Midbrain (tissue), 1 donor: ENCODE measurements around the gene SFI1.
"Not testable (repeated sequence)": the region's sequence is repeated elsewhere in the genome, so short reads cannot be mapped to it uniquely, and the experiment has no call there.

Source experiments
- DNase-seq: peaks from one replicate; lab custom pipeline; 2025; lab: John Stamatoyannopoulos, UW

The SFI1 gene, protein sequence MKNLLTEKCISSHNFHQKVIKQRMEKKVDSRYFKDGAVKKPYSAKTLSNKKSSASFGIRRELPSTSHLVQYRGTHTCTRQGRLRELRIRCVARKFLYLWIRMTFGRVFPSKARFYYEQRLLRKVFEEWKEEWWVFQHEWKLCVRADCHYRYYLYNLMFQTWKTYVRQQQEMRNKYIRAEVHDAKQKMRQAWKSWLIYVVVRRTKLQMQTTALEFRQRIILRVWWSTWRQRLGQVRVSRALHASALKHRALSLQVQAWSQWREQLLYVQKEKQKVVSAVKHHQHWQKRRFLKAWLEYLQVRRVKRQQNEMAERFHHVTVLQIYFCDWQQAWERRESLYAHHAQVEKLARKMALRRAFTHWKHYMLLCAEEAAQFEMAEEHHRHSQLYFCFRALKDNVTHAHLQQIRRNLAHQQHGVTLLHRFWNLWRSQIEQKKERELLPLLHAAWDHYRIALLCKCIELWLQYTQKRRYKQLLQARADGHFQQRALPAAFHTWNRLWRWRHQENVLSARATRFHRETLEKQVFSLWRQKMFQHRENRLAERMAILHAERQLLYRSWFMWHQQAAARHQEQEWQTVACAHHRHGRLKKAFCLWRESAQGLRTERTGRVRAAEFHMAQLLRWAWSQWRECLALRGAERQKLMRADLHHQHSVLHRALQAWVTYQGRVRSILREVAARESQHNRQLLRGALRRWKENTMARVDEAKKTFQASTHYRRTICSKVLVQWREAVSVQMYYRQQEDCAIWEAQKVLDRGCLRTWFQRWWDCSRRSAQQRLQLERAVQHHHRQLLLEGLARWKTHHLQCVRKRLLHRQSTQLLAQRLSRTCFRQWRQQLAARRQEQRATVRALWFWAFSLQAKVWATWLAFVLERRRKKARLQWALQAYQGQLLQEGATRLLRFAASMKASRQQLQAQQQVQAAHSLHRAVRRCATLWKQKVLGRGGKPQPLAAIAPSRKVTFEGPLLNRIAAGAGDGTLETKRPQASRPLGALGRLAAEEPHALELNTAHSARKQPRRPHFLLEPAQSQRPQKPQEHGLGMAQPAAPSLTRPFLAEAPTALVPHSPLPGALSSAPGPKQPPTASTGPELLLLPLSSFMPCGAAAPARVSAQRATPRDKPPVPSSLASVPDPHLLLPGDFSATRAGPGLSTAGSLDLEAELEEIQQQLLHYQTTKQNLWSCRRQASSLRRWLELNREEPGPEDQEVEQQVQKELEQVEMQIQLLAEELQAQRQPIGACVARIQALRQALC

DNA sequence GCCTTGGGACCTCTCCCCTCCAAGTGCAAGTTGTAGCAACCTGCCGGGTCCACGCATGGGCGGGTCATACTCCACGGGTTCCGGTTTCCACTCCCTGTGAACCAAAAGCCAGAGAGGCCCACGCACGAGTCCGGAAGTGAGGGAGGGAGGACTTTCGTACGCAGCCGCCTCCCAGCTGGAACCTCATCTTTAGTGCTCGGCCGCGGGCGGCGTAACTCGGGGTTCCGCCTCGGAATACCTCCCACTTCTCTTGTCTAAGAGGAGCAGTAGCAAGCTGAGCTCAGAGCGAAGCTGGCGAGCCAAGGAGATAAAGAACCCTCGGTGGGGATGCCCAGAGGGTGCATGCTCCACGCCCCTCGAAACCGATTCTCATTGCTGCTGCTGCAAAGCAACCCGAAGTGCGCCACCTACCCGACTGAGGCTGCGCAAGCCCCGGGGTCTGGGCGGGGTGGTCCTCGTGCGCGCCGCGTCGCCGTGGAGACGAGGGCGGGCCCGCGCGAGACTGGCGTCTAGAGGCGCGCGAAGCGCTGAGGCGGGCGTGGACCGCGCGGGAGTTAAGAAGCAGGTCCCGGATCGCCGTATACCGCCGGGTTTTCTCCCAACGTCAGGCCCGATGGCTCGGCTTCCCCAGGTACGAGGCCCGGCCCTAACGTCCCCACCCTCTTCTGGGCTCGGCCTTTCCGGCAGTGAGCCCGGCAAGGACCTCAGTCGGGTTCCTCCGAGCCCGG is at the start of gene SFI1:
TSS of gene SFI1 (plus strand) at position 530 of the 728 bp plus-strand sequence. CDS start 11,749 bp downstream, outside the sequence.
- peak; percentile 92 for DNase-seq

DNA sequence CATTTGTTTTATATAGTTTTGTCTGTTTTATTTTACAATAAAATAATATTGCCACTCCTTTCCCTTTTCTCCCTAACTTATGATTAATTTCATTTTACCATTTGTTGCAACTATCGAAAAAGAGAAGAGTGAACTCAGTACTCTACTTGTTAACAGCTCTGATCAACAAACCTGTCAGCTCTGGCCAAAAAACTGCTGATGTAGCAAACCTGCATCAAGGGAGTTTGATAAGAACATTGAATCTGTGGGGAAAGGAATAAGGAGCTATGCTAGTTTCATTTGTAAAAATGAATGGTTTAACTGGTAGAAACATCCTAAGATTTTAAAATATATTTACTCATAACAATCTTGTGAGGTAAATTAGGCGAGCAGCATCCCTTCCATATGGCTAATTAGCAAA is 49.6 kb upstream of the SFI1 start:
- no peak for DNase-seq

DNA sequence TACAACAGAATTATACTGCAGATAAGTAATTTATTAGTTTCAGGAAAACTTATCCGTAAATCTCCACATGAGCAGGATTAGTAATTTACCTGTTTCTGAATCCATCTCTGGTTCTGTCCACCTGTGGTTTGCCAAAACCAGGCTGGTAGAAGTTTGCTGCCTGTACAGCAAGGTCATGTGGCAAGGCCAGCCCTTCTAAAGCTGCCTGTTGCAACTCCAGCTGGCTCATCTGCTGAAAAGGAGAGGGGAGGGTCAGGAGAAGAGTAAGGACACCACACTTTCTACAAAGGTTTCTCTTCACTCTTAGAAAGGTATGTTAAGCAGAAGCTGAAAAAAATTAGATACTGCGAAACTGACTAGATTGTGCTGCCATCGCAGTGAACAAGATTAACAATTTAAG is 49.0 kb upstream of the SFI1 start:
- no peak for DNase-seq

DNA sequence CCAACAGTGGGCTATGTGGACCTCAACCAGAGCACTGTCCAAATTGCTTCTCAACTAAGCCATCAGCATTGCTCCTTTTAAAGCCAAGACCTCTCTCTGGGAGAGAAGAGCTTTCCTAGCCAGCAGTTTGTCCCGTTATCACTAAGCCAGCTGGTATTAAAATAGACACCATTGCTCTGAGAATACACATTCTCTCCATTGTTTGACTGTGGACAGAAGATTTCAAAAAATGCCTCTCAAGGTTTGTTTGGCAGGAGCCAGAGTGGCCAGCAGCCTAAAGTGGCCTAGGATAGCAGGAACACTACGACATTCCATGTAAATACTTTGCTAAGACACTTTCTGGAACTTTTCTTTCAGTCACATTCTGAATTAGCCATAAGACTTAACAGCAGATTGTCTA is 48.0 kb upstream of the SFI1 start:
- DNase-seq, result no peak

DNA sequence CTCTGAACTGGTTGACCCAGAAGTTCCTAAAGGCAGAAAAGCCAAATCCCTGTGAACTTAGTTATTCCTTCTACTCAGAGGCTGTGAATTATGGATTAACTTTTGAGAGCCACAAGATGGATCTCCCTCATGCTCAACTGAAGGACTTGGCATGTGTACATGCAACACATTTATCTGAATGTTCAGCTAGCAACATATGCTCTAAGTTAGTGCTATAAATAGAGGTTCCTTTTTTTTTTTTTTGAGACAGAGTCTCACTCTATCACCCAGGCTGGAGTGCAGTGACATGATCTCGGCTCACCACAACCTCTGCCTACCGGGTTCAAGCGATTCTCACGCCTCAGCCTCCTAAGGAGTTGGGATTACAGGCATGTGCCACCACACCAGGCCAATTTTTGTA is 46.8 kb upstream of the SFI1 start:
- no peak for DNase-seq

DNA sequence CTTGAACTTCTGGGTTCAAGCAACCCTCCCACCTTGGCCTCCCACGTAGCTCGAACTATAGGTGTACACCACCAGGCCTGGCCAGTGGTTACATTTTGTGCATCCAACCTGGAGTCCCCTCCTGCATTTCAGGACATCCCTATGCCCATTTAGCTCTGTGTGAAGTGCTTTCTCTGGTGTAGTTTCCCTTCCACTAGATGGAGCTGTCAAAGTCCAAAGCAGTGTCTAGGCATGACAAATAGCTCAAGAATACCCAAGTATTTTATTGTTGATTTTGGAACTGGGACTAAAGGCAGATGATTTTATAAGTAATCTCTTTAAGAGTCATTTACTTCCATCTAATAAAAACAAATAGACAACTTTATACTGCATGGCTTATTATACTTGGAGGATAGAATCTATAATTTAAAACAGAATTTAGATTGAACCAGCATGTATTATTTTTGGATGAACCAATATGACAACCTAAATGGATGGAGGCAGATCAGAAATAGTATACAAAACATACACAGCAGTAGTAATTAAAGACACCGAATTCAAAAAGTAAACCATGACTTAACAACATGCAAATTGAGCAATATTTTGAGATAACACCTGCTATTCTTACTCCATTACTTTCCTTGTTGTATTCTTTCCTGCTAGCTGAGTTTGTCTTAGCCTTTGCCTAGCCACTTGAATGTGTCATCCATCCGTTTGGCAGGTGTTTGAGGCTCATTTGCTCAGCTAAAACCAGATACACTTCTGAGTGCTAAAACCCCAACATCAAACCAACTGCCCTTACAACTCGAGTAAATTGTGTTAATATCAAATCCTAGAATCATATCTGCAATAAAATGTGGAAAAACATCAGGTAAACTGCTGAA is 44.4 kb upstream of the SFI1 start:
- no peak for DNase-seq

DNA sequence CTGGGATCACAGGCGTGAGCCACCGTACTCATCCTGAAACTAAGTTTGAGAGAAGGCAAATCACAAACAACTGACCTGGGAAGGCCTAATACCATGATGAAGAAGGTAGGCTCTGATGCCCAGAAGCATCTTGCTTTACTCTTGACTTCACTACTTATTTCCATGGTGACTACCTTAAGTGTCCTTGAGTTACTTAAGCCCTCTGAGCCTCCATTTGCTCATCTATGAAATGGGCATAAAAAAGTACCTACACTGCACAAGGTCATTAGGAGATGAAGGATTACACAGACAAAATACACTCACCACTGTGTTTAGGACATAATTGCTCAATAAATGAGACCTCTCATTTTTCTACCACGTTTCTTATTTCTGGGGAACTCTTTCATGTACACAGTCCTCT is 34.6 kb upstream of the SFI1 start:
- no peak for DNase-seq

DNA sequence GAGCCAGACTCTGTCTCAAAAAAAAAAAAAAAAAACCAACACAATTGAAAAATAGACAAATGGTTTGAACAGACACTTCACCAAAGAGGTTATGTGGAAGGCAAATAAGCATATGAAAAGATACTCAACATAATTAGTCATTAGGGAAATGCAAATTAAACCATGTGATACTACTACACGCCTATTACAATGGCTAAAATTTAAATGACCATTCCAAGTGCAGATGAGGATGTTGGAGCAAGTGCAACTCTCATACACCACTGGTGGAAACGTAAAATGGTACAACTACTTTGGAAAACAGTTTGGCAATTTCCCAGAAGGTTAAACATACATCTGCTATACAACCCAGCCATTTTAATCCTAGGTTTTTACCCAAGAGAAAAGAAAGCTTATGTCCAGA is 31.0 kb upstream of the SFI1 start:
- no peak for DNase-seq

DNA sequence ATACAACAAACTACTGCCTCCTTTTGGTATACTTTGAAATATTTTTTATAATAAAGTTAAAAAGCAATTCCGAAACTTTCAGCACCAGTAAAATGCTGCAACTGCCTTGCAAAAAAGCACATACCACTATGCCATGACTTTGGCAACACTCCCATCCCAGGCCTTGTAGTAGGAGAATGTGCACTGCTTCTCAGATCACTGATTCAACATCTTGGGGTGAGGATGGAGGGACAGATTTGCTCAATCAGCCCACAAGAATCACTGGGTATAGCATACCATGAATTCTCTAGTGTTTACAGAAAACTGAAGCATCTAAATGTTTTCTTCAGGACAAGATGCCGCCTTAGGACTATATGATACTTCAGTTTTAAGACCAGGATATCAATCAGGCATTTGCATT is 21.6 kb upstream of the SFI1 start:
- no peak for DNase-seq

DNA sequence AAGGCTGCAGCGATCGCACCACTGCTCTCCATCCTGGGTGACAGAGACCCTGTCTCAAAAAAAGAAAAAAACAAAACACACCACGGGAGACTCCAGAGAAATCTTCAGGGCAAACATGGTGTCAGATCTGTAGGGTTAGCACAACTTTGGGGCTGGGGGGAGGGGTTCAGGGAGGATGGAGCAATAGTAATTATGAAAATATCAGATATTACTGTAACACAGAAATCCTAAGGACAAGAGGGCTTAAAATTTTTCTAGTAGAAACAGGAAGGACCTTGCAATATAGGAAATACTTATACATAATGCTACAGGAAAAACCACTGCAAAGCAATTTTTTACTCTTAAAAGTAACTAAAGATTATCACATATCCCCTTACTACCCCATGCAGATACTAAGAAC is 20.5 kb upstream of the SFI1 start:
- DNase-seq, result no peak

DNA sequence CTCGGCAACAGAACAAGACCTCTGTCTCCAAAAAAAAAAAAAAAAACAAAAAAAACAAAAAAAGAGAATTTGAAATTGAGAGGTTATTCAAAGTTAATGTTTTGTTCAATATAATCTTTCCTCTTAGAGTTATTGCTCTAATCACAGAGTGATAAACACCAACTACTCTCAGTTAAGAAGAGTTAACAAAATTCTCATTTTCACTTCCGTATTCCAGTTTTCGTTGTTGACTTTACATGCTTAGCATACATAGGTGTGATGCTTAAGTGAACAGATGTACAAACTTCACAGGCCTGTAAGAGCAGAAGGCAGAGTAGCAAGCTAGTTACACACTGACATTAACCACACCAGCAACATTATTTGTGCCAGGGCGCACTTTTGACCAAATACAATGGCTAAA is 19.0 kb upstream of the SFI1 start:
- DNase-seq, result no peak

DNA sequence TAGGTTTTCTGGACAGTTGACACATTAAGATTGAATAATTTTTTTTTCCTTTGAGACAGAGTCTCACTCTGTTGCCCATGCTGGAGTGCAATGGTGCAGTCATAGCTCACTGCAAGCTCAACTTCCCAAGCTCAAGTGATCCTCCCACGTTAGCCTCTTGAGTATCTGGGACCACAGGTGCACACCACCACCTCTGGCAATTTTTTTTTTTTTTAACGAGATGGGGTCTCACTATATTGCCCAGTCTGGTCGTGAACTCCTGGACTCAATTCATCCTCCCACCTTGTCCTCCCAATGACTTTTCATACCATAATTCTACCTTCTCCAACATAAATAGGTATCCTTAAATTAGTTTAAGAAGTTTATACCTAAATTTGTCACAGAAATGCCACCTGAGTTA is 15.2 kb upstream of the SFI1 start:
- no peak for DNase-seq

DNA sequence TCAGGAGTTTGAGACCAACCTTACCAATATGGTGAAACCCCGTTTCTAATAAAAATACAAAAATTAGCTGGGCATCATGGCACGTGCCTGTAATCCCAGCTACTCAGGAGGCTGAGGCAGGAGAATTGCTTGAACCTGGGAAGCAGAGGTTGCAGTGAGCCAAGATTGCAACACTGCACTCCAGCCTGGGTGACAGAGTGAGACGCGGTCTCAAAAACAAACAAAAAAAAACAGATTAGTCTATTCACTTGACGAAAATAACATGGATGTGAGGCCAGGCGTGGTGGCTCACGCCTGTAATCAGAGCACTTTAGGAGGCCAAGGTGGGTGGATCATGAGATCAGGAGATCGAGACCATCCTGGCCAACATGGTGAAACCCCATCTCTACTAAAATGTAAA is 13.9 kb upstream of the SFI1 start:
- not testable (repeated sequence) for DNase-seq

DNA sequence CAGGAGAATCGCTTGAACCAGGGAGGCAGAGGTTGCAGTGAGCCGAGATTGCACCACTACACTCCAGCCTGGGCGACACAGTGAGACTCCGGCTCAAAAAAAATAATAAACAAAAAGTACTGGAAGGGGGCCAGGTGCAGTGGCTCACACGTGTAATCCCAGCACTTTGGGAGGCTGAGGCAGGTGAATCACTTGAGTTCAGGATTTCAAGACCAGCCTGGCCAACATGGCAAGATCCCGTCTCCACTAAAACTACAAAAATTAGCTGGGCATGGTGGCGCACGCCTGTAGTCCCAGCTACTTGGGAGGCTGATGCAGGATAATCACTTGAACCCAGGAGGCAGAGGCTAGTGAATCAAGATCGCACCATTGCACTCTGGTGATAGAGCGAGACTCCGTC is 10.0 kb upstream of the SFI1 start:
- DNase-seq, result not testable (repeated sequence)

DNA sequence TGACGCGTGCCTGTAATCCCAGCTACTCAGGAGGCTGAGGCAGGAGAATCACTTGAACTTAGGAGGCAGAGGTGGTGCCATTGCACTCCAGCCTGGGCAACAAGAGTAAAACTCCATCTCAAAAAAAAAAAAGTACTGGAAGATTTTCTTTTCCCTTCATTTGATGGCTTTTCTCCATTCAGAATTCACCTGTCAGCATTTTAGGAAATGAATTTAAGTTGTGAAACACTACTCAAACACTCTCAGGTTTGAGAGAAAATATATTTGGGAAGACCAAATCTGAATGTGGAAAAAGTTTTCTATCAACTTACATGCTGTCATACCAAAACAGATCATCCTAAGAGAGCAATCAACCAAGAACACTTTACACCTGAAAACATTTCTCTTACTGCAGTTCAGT is 9.4 kb upstream of the SFI1 start:
- no peak for DNase-seq

DNA sequence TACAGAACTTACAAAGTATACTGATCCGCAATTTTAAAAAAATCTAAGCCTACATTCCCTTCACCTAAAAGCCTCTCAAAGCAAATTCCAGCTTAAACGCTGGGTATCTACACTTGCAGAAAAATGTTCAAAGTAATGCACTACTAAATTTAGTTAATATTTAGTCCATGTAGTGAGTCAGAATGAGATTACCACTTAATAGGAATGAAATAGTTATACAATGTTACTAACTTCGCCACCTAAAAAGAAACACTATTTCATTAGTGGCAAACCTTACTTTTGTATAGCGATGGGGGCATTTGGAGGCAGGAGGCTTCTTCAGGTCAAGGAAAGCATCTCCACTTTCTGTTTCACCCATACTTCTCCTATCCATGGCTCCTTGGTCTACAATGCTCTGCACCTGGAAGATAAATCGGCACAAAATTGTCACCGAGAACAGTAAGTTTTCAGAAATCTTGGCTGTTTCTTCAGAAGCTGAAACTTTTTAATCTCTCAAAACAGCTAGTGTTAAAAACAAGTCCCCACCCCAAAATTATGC is 7.9 kb upstream of the SFI1 start:
- no peak for DNase-seq

DNA sequence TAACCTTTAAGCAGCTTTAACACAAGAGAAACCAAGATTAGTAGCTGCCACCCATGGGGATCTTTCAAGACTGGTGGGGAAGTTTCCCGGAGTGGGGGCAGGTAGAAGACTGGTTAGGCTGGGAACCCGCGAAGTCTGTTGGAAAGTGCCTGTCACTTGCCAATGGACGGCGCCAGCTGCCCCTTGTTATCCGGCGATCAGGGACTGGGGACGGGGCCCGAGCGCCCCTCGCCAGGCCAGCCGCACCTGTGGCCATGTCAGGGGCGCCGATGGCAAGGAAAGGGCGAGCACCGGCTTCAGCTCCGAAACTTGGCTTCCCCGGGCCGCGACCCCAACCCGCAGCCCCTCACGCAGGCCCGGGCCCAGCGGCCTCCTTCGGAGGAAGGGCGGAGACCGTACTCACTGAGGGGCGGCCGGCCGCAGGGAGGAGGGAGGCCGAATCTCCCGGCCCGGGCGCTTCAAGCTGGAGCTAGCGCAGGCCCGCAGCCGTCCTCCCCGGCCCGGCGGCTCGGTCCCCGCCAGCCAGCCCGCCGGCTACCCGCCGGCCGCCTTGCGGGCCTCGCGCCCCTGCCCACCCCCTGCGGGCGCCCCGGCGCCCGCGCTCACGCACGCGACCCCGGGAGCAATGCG is 7.2 kb upstream of the SFI1 start:
- DNase-seq, result no peak

DNA sequence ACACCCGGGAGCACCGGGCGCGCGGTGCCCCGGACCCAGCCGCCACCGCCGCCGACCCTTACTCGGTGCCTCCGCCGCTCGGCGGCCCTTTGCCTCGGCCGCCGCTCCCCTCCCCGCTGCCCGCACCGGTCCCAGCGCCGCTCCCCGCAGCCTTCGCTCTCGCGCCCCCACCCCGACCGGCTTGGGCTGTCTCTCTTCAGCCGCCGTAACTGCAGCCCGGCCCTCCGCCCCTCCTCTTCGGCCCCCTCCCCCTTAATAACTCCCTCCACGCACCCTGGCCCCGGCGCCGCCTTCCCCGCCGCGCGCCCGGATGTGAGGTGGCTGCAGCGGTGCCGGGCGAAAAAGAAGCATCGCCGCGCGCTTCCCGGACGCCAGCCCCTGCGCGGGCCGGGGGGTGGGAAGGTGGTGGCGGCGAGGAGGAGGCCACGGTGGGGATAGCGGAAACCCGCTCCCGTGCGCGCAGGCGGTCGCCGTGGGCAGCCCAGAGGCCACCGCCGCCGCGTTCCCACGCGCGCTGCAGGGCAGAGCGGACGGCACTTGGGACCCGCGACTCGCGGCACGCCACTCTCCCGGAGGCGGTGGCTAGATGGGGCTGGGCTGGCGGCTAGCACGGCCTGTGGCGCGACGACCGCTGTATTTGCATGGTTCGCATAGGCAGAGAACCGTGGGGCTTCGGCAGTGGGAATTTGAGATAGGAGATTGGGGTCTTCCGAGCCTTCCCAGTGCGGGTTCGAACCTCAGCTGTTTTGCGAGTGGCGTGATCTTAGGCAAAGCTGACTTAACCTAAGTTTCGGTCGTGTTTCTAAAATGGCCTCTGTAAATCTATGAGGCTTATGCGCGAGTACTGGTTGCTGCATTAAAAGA is 6.5 kb upstream of the SFI1 start, which contains the start of gene EIF4ENIF1:
TSS of gene EIF4ENIF1 (minus strand) at position 211 of the 864 bp plus-strand sequence. CDS start 1,124 bp downstream, outside the sequence.
- DNase-seq, result peak; percentile 88

DNA sequence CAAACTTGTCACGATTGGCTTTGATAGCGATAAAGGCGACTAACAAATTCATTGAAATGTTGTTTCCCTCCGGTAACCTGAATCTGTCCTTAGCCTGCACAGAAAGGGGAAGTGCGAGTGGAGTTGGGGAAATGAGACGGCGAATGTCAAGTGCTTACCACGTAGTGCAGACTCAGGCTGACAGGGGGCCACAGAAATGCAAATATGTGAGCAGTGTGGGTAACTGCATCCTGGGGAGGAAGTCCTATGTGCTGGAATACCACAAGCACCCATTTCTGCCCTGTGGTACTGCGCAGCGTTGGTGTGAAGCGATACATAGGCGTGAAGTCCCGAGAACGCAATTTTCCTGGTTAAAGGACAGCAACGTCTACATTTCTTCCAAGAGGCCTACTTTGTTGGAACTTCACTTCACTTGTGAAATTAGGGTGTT is 5.8 kb upstream of the SFI1 start:
- peak; percentile 41 for DNase-seq
